Central memory CD4-positive, alpha-beta T cell (primary cell): Measurements from ENCODE around the gene C1orf116.

Experiments
- DNase-seq: peaks from one replicate; pipeline ENCODE4 v3.0.0; 2022
- total RNA-seq, 3 experiments: gene quantifications; one replicate each; lab custom pipeline; 2026; lab: John Stamatoyannopoulos, UW

The C1orf116 gene
- 0.07 to 0.22 (median 0.19) reads per million in 3 experiments for total RNA-seq

DNA sequence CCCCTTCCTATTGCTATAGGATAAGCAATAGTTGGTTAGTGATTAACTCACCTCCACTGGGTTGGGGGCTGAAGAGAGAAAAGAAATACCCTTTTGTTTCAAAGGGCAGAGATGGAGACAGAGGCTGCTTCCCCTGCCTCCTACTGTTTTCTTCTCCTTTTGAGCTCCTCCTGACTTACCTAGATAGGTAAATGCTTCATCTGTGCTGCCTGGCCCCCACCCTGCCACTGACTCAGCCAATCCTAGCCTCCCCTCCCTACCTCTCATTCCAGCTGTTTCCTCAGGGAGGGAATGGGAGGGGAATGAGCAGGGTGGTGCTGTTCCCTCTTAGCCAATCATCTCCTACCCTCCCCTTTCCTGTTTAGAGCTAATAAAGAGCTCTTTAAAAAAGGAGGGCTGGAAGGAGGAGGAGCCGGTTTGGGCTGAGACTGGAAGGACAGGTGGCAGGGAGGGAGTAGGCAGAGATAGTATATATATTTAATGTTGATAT, at the start of gene C1orf116:
Gene C1orf116 (minus strand): TSS at position 229 of the 490 bp plus-strand sequence. CDS start 5,158 bp downstream, outside the sequence.
- no peak for DNase-seq

DNA sequence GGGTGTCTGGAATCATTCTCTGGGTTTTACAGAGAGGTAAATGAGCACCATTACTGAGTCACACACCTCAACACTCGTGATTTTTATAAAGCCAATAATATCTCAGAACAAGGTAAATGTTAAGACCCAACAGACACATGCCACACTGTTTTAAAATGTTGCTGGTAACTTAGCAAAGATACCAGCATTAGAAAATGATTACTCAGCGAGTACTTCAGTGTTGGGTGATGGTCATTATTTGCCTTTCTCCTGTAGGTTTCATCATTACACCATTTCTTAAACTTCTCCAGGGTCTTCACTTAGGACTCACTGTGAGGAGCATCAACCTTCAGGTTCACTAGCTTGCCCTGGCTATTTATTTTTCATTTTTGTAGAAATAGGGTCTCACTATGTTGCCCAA, 49.2 kb upstream of the C1orf116 start:
- DNase-seq: no peak

DNA sequence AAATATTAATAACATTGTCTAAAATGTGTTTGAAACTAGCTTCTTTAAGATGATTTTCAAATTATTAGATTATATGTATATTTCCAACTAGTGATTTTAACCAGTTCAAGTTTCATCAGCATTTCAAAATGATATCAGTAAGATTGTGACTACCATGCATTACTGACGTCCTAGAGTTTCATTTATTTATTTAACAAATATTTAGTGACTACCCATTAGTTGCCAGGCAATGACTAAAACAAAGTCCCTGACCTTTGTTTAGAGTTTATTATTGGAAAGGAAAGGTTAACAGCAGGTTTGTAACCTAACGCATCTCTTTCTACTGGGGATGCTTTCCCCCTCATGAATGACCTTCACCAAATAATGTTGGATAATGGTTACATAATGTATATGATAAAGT, 48.5 kb upstream of the C1orf116 start:
- DNase-seq: no peak

DNA sequence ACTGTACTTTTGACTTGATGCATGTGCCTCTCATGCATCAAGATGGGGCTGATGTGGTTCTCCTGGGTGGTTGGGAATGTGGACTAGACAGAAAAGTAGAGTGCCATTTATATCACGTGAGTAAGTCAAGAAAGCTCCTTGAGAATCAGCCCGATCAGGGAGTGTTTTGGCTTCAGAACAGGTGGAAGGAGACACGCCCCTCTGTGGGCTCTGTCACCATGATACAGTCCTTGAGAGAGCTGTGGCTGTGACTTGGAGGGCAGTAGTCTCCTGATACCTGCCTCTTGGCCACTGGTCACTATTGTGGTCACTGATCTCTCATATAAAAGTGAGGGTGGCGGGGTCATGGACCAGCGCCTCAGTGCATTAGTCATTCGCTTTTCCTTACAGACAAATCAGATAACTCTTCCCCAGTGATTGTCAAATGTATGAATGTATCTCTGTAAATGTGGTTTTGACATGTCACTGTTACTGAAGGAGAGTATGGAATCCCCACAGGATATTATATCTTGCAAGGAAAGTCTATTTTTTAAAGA, 47.2 kb upstream of the C1orf116 start:
- DNase-seq: no peak

DNA sequence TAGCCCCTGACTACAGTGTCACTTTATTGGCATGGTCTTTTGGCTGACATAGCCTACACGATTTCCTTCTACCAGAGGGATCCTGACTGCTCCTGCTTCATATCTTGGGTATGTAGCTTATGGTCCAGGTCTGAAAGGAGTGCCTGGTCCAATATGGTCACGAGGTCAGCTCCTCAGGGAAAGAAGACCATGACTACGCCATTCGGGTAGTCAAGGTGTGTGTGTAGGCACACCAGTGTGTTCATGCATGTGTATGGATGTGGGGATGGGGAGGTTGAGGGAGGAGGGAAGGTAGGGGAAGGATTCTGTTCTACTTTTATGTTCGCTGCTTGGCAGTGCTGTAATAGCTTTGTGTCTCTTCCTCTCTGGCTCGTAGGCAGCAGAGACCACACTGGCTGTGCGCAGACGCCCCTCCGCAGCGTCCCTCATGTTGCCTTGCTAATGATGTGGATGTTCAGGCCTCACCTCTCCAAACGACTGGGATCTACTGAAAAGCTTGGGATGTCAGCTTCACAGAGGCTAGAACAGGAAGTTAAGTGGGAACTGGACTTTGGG, 46.1 kb upstream of the C1orf116 start:
- no peak for DNase-seq

DNA sequence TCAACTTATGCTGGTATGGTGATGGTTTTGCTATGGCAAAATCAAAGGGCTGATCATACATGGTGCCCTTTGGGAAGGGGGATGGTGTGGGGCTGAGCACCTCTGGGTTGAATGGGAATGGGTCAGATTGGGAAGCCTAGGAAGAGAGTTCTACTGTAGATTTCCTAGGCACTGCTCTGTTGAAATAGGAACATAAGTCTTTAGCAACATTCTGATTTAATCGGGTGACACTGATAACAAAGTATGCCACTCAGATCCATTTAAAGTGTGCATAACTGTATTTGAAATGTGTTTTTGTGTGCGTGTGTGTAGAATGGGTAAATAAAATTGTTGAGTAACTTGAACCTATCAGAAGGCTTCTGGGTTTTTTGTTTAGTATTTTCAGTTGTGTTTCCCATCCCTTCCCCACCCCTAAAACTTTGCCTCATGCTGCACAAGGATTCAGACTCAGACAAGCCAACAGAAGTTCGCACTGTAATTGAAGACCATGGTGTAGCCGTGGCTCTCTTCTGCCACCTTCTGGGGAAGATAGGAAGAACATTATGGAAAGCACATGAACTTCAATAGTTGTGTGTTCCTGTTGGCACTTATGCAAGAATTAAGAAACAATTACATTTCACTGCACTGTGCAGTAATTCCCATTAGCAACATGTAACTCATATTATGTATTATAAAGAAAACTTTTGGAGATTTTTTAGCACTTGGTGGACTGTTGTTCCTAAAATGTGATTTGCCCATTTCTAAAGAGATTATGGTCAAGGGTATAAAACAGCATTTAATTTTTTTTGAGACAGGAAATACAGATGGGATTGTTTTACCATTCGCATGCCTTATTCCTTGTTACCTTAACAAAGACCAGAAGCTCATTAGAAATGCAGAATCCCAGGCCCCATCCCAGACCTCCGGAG, 45.2 kb upstream of the C1orf116 start:
- peak; percentile 66 for DNase-seq

DNA sequence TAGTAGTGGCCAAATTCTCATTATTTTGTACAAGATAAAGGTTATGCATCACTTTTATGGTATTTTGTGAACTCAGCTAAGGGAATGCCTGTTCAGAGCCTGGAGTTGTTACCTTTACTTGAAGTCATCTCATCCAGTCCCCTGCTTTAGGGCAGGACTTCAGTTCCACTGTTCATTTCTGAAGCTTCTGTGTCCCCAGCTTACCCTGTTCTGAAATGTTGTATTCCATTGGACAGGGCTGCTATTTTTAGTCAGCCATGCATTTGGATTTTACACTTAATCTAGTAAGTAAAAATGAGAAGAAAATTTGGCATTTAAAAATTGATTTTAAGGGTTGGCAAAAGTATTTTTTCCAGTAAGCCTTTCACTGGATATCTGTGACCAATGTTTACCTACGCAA, 44.5 kb upstream of the C1orf116 start:
- DNase-seq: no peak

DNA sequence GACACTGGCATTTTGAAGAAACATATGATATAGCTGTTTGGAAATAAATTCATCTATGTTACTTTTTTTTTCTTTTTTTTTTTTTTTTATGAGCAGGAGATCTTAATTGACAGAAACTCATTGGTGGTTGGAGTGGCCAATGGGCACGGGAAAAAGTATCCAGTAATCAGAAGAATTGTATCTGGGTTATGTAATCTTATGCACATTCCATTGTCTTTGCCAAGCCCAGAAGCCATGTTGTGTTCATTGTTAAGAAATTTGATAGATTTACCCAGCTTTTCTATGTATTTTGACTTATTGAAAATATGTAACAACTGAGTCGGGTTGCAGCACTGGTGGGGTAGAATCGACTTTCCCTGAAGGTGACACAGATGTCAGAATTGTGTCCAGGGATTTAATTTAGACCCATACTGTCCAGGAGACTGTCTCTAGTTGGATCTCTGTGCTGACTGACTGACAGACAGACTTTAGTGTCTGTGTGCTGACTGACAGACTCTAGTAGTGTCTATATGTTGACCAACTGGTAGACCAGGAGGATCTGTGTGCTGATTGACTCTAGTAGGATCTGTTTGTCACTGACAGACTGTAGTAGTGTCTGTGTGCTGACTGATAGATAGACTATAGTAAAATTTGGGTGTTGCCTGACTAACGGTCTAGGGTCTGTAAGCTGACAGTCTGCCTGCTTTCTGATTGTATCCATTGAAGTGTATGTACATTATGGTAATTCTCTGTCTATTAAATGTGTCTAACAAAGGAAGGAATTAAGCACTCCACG, 43.8 kb upstream of the C1orf116 start:
- no peak for DNase-seq

DNA sequence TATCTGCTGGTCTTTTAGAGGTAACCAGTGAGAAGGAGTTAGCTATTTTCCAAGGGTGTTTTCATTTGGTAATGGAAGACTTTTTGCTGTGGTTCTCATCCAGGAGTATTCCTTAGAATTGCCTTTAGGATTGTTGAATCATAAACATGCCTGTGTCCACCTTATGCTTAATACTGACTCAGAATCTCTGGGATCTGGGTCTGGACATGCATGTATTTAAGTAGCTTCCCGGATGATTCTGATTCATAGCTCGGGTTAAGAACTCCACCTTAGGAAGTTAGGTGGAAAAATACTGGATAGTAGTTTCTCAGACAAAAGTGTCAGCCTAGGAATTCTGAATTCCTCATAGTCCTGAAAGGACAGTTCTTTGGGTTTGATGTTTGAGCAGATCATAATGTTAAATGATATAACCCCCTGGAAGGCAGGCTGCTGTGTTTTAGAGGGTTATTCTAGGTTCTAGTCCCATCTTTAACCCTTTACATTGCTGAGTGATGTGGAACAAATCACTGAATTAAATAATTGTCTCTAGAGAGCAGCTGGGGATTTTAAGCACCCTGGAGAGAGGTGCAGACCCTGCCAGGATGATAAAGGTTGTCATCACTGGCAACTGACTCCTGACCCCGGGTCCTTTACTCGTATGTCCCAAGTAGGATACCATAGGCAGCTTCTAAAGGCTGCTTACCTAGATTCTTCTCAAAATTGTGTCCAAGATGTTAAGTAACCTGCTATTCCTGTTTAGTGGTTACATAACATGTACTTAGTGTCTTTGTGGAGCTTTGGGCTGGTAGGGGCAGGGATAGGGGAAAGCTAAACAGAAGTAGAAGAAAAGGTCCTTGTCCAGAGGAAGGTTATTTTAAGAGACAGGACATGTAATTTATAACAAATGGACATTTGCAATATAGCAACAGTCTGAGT, 41.6 kb upstream of the C1orf116 start:
- DNase-seq: no peak

DNA sequence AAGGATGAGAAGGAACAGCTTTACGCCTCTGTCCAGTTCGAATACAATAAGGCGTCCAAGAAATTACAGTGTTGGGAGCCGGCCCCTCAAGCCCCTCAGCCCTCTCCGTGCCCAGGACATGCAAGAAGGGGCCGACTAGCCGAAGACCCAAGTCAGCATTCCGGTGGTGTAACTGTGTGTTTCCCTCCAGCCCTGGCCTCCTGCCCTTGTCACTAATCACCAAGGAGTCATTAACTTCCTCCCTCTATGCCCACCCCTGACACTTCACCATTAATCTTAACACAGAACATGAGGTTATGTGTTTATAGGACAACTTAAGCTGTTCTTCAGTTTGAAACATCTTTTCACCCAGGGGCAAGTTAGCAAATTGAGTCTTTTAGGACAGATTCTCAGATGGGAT, 39.7 kb upstream of the C1orf116 start:
- no peak for DNase-seq

DNA sequence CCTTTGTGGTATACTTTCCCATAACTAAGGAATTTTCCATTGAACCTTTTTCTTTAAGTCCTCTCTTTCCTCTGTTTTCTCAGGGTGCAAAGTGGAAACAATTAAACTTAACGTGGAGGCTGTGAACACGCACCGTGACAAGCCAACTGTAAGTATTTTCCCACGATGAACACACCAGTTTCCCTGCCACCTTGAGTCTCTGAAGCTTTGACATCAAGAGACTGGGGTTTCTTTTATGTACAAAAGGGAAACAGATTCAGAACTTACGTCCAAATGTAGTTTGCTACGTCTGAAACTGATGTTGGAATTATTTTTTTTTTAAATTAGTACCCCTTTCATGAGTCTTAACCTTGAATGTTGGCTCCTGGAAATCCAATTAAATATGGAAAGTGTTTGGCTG, 38.9 kb upstream of the C1orf116 start:
- no peak for DNase-seq

DNA sequence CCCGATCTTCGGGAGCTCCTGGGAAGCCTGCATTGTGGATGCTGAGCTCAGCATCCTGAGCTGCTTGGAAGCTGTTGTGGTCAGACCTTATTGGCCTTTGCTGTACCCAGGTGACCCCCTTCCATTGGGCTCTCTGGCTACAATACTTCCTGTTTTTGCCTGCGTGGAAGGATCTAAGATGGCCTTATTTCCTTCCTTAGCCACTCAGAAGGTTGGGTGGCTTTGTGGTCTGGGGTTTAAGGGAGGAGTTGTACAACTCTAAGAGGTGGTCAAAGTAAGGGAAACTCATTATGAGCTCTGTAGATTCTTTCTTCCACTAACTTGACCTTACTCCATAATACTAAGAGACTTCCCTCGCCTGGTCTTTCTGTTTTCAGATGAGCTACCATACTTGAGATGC, 38.3 kb upstream of the C1orf116 start:
- no peak for DNase-seq

DNA sequence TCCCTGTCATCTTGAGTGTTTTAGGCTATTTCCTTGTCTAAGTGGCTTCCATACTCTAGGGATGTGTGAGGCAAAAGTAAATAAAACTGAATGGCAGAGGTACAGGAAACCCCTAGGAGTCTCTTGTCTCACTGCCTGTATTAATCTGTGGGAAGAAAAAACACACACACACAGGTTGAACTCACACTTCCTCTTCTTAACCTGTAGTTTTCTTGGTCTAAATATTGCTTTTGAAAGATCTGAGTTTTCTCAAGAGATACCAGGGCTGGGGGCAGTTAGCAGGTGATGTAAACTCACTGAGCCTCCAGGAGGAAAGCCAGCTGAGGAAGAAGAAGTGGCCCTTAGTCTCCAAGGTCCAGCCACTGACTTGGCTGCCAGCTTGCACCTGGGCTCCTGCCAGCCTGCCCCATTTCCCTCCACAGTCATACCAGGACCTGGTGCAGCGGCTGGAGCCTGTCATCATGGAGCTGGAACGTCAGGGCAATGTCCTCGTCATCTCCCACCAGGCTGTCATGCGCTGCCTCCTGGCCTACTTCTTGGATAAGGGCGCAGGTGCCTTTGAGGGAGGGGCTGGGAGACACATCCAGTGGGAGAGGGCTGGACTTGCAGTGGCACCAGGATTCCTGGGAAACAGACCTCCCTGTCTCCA, 37.4 kb upstream of the C1orf116 start:
- DNase-seq: no peak

DNA sequence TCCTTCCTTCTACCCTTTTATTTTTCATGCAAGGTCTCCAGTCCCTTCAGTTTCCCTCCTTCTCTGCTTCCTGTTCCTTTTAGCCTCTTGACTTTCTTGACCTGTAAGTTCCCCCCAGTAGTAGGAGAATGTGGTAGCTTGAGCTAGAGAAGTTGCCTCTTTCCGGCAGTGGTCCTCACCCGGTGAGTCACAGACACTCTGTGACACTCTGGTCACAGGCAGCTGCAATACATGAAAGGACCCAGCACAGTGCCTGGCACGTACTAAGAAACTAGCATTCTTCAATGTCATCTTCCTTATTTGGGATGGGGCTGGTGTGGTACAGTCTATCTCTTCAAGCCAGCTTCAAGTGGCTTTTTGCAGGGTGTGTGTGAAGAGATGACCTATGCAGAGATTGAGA, 36.5 kb upstream of the C1orf116 start:
- no peak for DNase-seq

DNA sequence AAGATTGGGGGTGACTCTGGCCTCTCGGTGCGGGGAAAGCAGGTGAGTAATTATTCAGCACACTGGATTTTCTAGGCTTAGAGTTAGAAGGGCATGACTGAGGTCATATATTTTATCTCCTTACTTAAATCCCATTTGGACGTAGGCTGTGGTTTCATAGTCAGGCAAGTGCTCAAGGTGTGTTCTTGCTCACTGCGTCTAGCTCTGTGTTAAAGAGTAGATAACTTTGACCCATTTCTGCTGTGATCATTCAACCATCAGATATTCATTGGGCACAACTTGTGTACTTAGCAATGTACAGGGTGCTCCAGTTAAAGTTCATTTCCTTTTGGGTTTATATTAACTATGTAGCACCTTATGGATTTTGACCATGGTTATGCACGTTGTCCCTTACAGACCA, 35.1 kb upstream of the C1orf116 start:
- no peak for DNase-seq

DNA sequence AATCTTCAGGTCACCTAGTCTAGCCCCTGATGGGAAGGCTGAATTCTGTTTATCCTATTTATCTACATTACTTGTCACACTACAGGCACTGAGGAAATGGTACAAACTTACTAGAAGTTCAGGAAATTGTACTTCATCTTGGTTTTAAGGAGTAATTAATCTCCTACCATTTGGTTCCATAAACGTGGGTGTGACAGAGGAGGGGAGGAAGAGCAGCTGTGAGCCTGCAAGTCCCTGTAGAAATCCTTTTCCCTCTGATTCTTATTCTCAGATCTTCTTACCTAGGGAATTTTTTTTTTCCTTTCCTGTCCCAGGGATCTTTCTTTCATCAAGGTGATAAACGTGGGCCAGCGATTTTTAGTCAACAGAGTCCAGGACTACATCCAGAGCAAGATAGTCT, 34.6 kb upstream of the C1orf116 start:
- DNase-seq: no peak

DNA sequence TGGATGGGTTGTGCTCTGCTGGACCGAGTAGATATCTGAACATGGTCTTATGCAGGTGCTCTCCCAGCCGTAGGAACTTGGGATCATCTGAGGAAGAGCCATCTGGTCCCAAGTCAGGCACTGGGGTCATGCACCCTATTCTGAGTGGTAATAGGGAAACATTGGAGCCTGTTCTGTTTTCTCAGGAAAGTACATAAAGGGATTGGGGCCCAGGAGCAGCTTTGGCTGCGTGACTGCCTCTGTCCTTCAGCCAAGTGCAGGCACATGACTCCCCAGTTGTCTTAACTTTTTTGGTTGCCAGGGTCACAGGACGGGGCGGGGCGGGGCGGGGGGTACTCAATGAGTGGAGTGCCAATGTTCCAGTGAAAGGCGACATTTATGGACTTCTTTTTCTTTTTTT, 32.0 kb upstream of the C1orf116 start:
- DNase-seq: no peak

DNA sequence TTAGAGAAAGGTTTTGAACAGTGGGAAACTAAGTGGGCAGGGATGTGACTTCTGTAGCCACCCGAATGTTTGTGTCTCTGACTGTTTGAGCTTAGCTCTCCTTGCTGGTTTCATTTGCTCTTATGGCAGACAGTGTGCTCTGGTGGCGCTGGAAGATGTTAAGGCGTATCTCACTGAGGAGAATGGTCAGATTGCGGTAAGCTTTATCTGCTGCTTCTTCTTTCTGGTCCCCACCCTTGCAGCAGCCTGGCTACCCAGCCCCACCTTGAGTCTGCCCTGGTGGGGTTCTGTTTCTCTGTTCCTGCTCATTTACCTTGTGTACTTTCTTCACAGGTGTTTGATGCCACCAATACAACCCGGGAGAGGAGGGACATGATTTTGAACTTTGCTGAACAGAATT, 30.5 kb upstream of the C1orf116 start:
- no peak for DNase-seq

DNA sequence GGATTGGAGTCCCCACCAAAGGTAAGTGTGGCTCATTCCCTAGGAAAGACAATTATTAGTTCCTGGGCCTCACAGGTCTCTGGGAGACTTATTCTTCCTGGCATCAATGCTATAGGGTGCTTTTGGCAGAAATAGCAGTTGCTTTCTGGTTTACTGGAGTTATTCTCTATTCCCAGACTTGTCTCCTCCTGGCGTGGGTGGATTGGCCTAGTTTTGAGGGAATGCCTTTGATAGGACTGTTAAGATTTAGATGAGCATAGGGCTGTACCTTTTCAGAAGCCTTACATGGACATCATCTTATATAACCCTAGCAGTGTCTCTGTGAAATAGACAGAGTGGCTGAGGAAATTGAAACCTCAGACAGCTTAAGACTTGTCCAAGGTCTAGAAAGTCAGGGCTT, 29.5 kb upstream of the C1orf116 start:
- no peak for DNase-seq

DNA sequence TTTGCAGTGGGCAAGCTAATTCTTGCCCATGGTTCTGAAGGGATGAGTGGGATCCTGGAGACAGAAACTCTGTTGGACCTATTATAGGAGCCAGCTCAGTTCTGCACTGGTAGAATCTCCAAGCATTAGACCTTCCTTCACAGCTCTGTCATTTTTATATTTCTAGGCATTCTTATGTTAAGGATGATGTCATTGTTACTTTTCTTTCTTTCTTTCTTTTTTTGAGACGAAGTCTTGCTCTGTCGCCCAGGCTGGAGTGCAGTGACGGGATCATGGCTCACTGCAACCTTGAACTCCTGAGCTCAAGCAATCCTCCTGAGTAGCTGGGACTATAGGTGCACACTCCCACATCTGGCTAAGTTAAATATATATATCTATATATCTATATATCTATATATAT, 28.0 kb upstream of the C1orf116 start:
- DNase-seq: no peak

DNA sequence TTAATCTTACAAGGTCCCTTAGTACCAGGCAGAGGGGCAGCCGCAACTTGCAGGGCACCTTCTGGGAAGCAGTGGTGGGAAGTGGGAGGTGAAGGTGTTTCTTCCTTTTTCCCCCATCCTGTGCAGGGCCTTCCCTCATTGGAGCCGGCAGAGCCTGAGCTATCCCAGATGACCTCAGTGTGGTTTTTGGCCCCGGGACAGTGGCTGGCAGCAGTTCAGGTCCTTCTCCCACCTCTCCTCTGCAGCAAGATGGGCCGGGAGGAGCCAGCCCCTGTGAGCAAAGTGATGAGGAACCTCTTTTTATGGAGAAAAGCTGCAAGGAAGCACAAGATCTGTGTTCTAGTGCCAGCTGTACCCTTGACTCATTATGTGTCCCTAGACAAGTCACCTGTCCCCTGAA, 27.3 kb upstream of the C1orf116 start:
- no peak for DNase-seq
